Erythroblast (primary cell): ENCODE results near the gene GUCY2D.

Experiments
- GATA1 ChIP-seq: IDR thresholded peaks from 2 replicates; pipeline ENCODE4 v1.6.1; 2011; ENCODE audit warnings: low read depth, mild to moderate bottlenecking, control low read depth, low read length, moderate library complexity
- POLR2A ChIP-seq: IDR thresholded peaks from 2 replicates; pipeline ENCODE4 v1.6.1; 2011; ENCODE audit warnings: mild to moderate bottlenecking, low read length

GRCh38 chr17:8066841-8067775 is 64.7 kb downstream of the GUCY2D start:
- no peak for TF ChIP-seq POLR2A
- no peak for TF ChIP-seq GATA1
